A549 (cell line): Measurements from ENCODE around the gene ERICH6.

Experiments used
- MAFK ChIP-seq: fragments of 450-650 bp; IDR thresholded peaks from 2 replicates; pipeline ENCODE4 v1.6.1; 2014; ENCODE audit not compliant: partially characterized antibody
- MYC ChIP-seq: IDR thresholded peaks from 2 replicates; pipeline ENCODE4 v1.6.1; 2012; ENCODE audit warnings: mild to moderate bottlenecking, inconsistent platforms, low read length, improper control_type of control experiment, borderline replicate concordance
- POLR2A ChIP-seq: IDR thresholded peaks from 2 replicates; pipeline ENCODE4 v1.6.1; 2012; ENCODE audit warnings: mild to moderate bottlenecking, low read length

DNA sequence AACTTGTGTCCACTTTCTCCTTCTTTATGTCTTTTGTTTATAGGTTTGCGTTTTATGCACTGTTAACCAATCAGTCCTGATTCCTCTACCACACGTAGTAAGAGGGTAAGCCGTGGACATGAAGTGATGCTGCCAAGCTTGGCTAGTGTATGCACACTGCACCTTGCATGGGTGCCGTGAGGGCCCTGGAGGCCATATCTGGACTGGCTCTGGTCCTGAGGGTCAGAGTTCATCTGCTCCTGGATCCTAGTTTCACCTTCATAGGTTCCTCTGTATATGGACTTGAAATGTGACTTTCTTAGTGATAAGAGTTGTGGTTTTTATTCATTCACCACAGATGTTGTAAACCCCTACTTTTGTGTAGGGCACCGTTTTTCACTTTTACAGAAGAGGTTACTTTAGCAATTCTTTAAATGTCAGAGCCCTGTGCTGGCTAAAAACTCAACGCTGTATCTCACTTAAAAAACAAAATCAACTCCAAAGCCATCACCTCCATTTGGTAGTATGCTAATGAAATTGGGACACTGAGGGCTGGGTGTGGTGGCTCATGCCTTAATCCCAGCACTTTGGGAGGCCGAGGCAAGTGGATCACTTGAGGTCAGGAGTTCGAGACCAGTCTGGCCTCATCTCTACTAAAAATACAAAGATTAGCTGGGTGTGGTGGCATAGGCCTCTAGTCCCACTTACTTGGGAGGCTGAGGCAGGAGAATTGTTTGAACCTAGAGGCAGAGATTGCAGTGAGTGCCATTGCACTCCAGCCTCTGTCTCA, 36.3 kb upstream of the ERICH6 start:
- TF ChIP-seq POLR2A (no peak), MYC (no peak), MAFK (no peak)
